HL-60/S4 treated with phorbol 12-myristate 13-acetate at 8.2 ng/mL for 4 days and 3 days (cell line): ENCODE data around the gene MUC20.
"Not testable (repeated sequence)": the region's sequence is repeated elsewhere in the genome, so short reads cannot be mapped to it uniquely, and the experiment has no call there.

Experiments
- in situ Hi-C: fragments of 300-500 bp; cut with MboI; formaldehyde crosslinking; loops from 2 replicates; pipeline ENCODE4 v1.15.0; 2022; ENCODE audit warnings: low sequenced_read_pairs

The MUC20 gene

DNA sequence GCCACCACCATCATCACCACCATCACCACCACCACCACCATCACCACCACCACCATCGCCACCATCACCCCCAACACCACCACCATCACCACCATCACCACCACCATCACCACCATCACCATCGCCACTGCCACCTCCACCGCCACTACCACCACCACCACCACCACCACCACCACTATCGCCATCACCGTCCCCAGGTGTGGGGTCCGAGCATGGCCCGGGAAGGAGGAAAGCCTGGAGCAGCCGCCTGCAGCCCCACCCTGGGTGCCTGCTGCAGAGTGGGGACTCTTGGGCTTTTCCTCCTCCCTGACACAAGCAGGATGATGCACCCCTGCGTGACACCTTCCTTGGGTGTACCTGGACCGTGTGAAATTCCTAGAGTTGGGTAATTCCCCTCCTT is 47.0 kb downstream of the MUC20 start:
- in situ Hi-C loops, result no loop called here

DNA sequence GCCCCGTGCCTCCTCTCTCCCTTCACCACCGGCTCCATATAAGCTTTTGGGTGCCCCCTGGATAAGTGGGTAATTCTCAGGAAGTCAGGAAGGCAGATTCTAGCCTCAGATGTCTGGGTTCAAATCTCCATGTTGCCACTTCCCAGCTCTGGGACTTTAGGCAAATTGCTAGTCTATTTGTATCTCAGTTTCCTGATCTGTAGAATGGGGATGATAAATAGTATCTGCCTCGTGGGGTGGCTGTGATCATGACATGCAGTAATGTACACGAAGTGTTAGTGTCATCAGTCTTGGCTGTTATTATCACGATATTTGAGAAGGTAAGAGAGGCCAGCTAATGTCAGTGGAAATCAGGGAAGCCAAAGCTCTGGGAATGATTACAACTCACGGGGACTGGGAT is 47.6 kb downstream of the MUC20 start:
- in situ Hi-C loops, result no loop called here

DNA sequence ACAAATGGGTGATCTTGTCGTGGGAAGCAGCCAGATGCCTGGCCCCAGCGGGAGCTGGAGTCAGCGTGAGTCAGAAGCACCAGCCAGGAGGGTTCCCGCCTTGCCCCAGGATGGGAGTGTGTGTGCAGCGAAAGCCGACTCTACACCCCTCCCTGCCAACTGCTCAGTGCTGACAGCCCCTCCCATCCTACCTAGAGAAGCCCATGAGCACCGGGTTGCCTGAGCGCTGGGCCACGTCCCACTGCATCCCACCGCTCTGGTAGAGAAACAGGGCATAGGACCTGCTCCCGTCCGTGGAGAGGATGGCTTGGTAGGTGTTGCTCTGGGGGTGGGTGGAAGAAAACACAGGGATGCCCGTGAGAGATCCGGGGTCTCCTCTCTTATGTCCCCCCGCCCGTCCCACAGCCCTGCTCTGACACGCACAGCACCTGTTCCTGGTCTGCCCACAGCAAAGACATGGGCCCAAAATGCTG is 48.1 kb downstream of the MUC20 start:
- in situ Hi-C loops, result no loop called here

DNA sequence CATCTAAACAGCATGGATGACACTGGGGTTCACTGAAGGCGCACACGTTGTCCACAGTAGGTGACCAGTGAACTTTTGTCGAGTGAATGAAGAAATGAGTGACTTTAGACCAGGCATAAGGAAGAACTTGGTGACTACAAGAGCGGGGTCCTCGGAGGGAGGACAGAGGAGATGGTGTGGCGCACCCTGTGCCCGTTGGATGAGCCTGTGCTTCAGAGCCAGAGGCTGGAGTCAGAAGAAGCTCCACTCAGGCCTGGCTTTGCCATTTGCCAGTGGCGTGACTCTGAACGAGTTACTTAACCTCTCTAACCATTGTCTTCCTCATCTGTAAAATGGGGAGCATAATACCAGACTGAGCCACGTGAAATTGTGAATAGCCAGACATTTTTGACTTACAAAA is 48.8 kb downstream of the MUC20 start:
- in situ Hi-C loops, result no loop called here

DNA sequence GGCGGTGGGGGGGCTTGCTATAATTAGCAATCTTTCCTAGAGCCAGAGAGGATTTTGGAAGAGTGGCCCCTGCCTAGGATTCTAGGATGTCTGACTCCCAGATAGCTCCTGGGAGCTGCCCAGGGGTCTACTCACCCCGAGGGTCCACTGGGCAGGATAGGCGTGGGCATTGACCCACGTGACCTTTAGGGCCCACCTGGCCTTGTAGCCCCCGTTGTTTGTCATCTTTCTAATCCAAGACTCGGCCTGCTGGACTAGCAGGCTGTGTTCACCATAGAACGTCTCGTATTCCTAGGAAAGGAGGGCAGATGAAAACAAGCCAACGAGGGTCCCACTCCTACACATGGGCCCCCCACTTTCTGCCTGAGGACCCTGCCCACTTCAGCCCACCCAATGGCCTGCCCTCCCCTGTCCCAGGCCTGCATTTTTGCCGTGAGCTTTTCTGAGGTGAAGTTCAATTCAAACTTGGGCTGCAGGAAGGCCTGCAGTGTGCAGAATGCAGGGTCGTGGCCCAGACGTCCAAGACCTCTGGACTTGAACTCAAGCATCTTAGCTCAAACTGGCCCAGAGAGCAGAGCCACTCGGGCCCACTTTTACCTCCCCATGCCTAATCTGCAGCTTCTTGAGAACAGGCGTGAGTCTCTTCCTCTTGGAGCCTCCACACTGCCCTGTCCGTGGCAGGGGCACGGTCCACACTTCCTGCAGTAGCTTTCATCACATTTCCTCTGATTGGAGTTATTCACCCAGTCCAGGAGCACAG is 49.5 kb downstream of the MUC20 start:
- in situ Hi-C loops, result no loop called here

DNA sequence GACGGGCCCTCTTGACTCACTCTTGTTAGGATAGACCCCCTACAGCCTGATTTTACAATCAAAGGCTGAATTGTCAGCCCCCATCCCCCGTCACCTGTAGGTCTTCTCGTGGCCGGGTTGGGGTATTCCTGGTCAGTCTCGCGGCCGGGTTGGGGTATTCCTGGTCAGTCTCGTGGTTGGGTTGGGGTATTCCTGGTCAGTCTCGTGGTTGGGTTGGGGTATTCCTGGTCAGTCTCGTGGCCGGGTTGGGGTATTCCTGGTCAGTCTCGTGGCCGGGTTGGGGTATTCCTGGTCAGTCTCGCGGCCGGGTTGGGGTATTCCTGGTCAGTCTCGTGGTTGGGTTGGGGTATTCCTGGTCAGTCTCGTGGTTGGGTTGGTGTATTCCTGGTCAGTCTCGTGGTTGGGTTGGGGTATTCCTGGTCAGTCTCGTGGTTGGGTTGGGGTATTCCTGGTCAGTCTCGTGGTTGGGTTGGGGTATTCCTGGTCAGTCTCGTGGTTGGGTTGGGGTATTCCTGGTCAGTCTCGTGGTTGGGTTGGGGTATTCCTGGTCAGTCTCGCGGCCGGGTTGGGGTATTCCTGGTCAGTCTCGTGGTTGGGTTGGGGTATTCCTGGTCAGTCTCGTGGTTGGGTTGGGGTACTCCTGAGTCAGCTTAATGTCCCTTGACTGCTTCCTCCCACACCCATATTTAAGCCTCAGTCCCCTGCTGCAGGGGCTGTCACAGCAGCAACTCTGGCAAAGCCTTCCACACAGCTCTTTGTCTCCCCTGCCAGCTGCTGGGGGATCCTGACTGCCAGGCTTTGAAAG is 50.3 kb downstream of the MUC20 start:
- in situ Hi-C loops, result not testable (repeated sequence)

DNA sequence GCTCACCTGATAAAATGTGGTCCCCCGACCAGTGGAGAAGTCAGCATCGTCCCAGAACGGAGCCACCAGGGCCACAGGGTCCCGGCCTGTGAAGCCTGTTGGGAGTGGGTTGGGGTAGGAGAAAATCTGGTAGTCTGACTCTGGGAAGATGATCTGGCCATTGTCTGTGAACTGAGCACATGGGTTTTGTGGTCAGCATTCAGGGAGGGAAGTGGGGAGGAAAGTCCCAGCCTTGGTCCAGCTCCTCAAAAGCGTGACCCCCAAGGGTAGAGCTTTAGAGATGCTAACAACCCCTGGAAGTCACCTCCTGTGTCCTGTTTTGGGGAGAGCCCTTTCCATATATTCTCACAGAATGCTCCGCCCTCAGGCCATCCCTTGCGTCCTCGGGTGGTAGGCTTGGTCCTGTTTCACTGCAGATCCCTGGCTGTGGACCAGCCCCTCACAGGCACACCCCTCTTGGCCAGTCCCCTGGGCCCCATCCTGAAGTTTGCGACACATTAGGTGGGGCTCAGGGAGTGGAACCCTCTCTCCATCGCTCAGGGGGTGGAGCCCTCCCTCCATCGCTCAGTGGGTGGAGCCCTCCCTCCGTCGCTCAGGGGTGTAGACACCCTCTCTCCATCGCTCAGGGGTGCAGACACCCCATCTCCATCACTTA is 51.0 kb downstream of the MUC20 start:
- in situ Hi-C loops, result no loop called here

DNA sequence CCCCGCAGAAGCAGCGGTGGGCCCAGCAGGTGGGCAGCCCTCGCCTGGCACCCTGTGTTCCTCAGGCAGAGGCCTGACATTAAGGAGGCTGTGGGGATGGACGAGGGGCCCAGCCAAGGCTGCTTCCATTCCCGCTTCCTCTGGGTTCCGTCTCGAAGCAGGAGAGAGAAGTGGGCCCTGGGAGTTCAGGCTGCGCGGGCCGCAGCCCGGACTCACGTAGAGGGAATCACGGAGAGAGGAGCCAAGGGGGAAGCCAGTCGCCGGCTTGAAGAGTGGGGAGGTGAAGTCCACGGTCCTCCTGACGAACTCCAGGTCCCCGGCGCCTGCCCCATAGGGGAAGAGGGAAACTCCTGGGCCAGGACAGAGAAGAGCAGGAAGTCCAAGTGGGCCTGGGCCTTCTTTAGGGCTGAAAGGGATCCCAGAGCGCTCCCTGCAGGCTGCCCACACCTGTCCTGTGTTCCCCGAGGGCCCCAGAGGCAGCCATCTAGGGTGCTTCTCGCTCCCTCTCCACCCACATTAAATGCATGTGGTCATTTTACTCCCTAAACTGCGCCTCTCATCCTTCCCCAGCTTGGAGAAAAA is 53.3 kb downstream of the MUC20 start:
- in situ Hi-C loops, result no loop called here

DNA sequence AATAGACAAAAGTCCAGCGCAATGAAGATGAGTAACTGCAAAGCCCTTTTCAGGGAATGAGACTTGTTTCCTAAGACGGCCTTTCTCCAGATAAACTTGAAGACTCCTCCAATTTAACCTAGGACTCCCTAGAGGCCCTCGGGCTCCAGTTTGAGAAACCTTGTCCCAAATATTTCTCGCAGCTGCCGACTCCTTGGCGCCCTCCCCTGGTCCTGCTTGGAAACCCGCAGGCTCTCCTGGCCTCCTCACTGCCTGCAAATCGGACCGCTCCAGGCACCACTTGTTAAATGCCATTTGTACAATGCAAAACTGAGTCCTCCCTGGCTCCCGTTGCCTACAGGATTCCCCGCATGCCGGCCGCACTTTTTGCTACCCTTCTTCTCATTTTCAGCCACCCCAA is 54.1 kb downstream of the MUC20 start:
- in situ Hi-C loops, result no loop called here

DNA sequence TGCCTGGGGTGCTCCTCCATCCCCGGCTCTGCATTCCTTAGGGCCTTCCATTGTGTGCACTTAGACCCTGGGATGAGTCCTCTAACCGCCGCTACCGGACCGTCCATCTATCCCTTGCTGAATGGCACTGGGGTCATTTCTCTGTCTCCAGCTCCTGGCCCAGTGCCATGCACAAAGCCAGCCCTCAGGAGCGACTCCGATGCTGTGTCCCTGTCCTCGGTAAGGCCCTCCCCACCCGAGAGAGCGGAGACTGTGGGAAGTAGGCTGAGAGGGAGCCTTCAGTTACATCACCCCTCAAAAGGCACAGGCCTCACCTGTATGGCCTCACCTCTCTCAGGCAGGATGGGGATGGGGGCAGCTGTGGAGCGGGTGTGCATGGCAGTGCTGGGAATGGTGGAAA is 57.2 kb downstream of the MUC20 start:
- in situ Hi-C loops, result no loop called here

DNA sequence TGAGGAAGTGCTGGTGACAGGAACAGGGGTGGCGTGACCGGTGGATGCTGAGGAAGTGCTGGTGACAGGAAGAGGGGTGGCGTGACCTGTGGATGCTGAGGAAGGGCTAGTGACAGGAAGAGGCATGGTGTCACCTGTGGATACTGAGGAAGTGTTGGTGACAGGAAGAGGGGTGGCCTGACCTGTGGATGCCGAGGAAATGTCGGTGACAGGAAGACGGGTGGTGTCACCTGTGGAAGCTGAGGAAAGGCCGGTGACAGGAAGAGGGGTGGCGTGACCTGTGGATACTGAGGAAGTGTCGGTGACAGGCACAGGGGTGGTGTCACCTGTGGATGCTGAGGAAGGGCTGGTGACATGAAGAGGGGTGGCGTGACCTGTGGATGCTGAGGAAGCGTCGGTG is 60.5 kb downstream of the MUC20 start:
- in situ Hi-C loops, result not testable (repeated sequence)
